HL-60/S4 treated with phorbol 12-myristate 13-acetate at 8.2 ng/mL for 4 days and 3 days (cell line): ENCODE measurements around the gene SYNPO2.
"Not testable (repeated sequence)": the region's sequence is repeated elsewhere in the genome, so short reads cannot be mapped to it uniquely, and the experiment has no call there.

ENCODE experiments used
- in situ Hi-C: fragments of 300-500 bp; cut with MboI; formaldehyde crosslinking; loops from 2 replicates; pipeline ENCODE4 v1.15.0; 2022; ENCODE audit warnings: low sequenced_read_pairs

SYNPO2 gene

GRCh38 chr4:119027811-119028210, 139.2 kb downstream of the SYNPO2 start:
- in situ Hi-C loops: no loop called here

- in situ Hi-C loops: no loop called here
Observed at GRCh38 chr4:119028296-119028695, 139.6 kb downstream of the SYNPO2 start.

- in situ Hi-C loops: no loop called here
Observed at GRCh38 chr4:119029847-119030535, 141.3 kb downstream of the SYNPO2 start.

GRCh38 chr4:119030536-119030890, 141.9 kb downstream of the SYNPO2 start:
- in situ Hi-C loops: no loop called here

- in situ Hi-C loops: no loop called here
Observed at GRCh38 chr4:119031218-119031617, 142.6 kb downstream of the SYNPO2 start.

- in situ Hi-C loops: no loop called here
Observed at GRCh38 chr4:119032921-119033685, 144.4 kb downstream of the SYNPO2 start.

GRCh38 chr4:119034276-119035008, 145.8 kb downstream of the SYNPO2 start:
- in situ Hi-C loops: no loop called here

GRCh38 chr4:119035951-119036737, 147.5 kb downstream of the SYNPO2 start:
- in situ Hi-C loops: no loop called here

- in situ Hi-C loops: no loop called here
Observed at GRCh38 chr4:119037709-119038108, 149.1 kb downstream of the SYNPO2 start.

GRCh38 chr4:119038116-119038841, 149.6 kb downstream of the SYNPO2 start:
- in situ Hi-C loops: no loop called here

- in situ Hi-C loops: no loop called here
Observed at GRCh38 chr4:119039160-119039559, 150.5 kb downstream of the SYNPO2 start.

- in situ Hi-C loops: no loop called here
Observed at GRCh38 chr4:119039779-119040178, 151.1 kb downstream of the SYNPO2 start.

GRCh38 chr4:119040261-119040660, 151.6 kb downstream of the SYNPO2 start:
- in situ Hi-C loops: no loop called here

GRCh38 chr4:119040694-119041185, 152.1 kb downstream of the SYNPO2 start:
- in situ Hi-C loops: no loop called here

- in situ Hi-C loops: no loop called here
Observed at GRCh38 chr4:119041396-119041795, 152.7 kb downstream of the SYNPO2 start.

GRCh38 chr4:119041951-119042560, 153.4 kb downstream of the SYNPO2 start:
- in situ Hi-C loops: no loop called here

GRCh38 chr4:119046263-119046662, 157.6 kb downstream of the SYNPO2 start:
- in situ Hi-C loops: no loop called here

GRCh38 chr4:119047059-119047458, 158.4 kb downstream of the SYNPO2 start:
- in situ Hi-C loops: not testable (repeated sequence)

GRCh38 chr4:119048446-119048845, 159.8 kb downstream of the SYNPO2 start:
- in situ Hi-C loops: no loop called here

GRCh38 chr4:119049342-119049741, 160.7 kb downstream of the SYNPO2 start:
- in situ Hi-C loops: no loop called here
